WTC11 (cell line): ENCODE measurements around the gene CEP78. TPM values are rescaled to one million over a fixed set of nuclear protein-coding genes. Genes with fewer than 3 reads are reported as not detected.

ENCODE experiments used
- ATAC-seq: fragments of 200-7000 bp; cut with Tn5 transposase; 2 replicates; pipeline ENCODE4 v1.10.0; 2021; ENCODE audit warnings: mild to moderate bottlenecking, moderate library complexity
- CTCF ChIA-PET: fragments of 300-600 bp; sonication (Branson Sonifier 250); formaldehyde crosslinking; loops from one replicate; lab custom pipeline; 2021; ENCODE audit warnings: antibody characterized with exemption; lab: Charles Lee
- POLR2A ChIA-PET: fragments of 350-600 bp; sonication (Branson Sonifier 250); formaldehyde crosslinking; loops from one replicate; lab custom pipeline; 2021; ENCODE audit warnings: antibody characterized with exemption; lab: Charles Lee
- DNase-seq: peaks from one replicate; pipeline ENCODE4 v3.0.0; 2021; ENCODE audit warnings: low spot score
- H3K27ac Mint-ChIP-seq: 2 replicates; pipeline ENCODE4 v1.8.0; 2021; ENCODE audit warnings: mixed read lengths
- H3K27me3 Mint-ChIP-seq: 2 replicates; pipeline ENCODE4 v1.8.0; 2021; ENCODE audit warnings: low read depth, mild to moderate bottlenecking, moderate library complexity, mixed read lengths
- H3K36me3 Mint-ChIP-seq: 2 replicates; pipeline ENCODE4 v1.8.0; 2021; ENCODE audit warnings: mixed read lengths
- H3K4me1 Mint-ChIP-seq: 2 replicates; pipeline ENCODE4 v1.8.0; 2022; ENCODE audit warnings: mixed read lengths
- H3K4me3 Mint-ChIP-seq: 2 replicates; pipeline ENCODE4 v1.8.0; 2021; ENCODE audit warnings: mild to moderate bottlenecking, moderate library complexity, mixed read lengths
- H3K9me3 Mint-ChIP-seq: 2 replicates; pipeline ENCODE4 v1.8.0; 2021; ENCODE audit warnings: mixed read lengths
- CBFB ChIP-seq: sonication (generic); formaldehyde crosslinking; IDR thresholded peaks from 2 replicates; pipeline ENCODE4 v1.8.1; 2022; ENCODE audit warnings: mild to moderate bottlenecking, low read depth, missing genetic modification reagents
- ESRRA ChIP-seq: sonication (generic); formaldehyde crosslinking; IDR thresholded peaks from 2 replicates; pipeline ENCODE4 v1.8.1; 2022; ENCODE audit warnings: mild to moderate bottlenecking, missing genetic modification reagents, borderline replicate concordance
- MXD4 ChIP-seq: fragments of 250-450 bp; sonication (Bioruptor Pico); IDR thresholded peaks from 2 replicates; pipeline ENCODE4 v1.8.0; 2021; ENCODE audit warnings: mild to moderate bottlenecking, moderate library complexity, borderline replicate concordance
- MYBL2 ChIP-seq: sonication (generic); formaldehyde crosslinking; IDR thresholded peaks from 2 replicates; pipeline ENCODE4 v1.8.1; 2023; ENCODE audit warnings: mild to moderate bottlenecking, moderate library complexity, missing genetic modification reagents
- NFE2L1 ChIP-seq: sonication (generic); formaldehyde crosslinking; IDR thresholded peaks from 2 replicates; pipeline ENCODE4 v1.8.1; 2023; ENCODE audit warnings: missing genetic modification reagents
- NR2C2 ChIP-seq: sonication (generic); formaldehyde crosslinking; IDR thresholded peaks from 2 replicates; pipeline ENCODE4 v1.8.0; 2022; ENCODE audit warnings: mild to moderate bottlenecking, missing genetic modification reagents
- NR3C1 ChIP-seq: sonication (generic); formaldehyde crosslinking; conservative IDR thresholded peaks from 2 replicates; pipeline ENCODE4 v1.8.1; 2023; ENCODE audit warnings: low read depth, mild to moderate bottlenecking, missing genetic modification reagents
- STAT6 ChIP-seq: sonication (generic); formaldehyde crosslinking; conservative IDR thresholded peaks from 2 replicates; pipeline ENCODE4 v1.8.1; 2023; ENCODE audit warnings: mild to moderate bottlenecking, low read depth, missing genetic modification reagents, moderate library complexity
- ZNF121 ChIP-seq: sonication (generic); formaldehyde crosslinking; IDR thresholded peaks from 2 replicates; pipeline ENCODE4 v1.8.0; 2023; ENCODE audit warnings: missing genetic modification reagents
- ZNF512 ChIP-seq: sonication (generic); formaldehyde crosslinking; IDR thresholded peaks from 2 replicates; pipeline ENCODE4 v1.8.1; 2022; ENCODE audit warnings: missing genetic modification reagents, borderline replicate concordance
- total RNA-seq: library from RNA; stranded (reverse); gene quantifications from 3 replicates; pipeline ENCODE4 v1.2.3, GENCODE V29; 2021
- TF ChIP-seq, protein P1 (sequence below): sonication (generic); formaldehyde crosslinking; IDR thresholded peaks from 2 replicates; pipeline ENCODE4 v1.8.0; 2023; ENCODE audit warnings: missing genetic modification reagents, mild to moderate bottlenecking, borderline replicate concordance
- TF ChIP-seq, protein P2 (sequence below): sonication (generic); formaldehyde crosslinking; IDR thresholded peaks from 2 replicates; pipeline ENCODE4 v1.8.0; 2022; ENCODE audit warnings: mild to moderate bottlenecking, missing genetic modification reagents
- TF ChIP-seq, protein P3 (sequence below): sonication (generic); formaldehyde crosslinking; IDR thresholded peaks from 2 replicates; pipeline ENCODE4 v1.8.1; 2023; ENCODE audit warnings: mild to moderate bottlenecking, missing genetic modification reagents, moderate library complexity
- TF ChIP-seq, protein P4 (sequence below): fragments of 250-450 bp; sonication (Bioruptor Pico); IDR thresholded peaks from 2 replicates; pipeline ENCODE4 v1.9.0; 2021; ENCODE audit warnings: mild to moderate bottlenecking
- TF ChIP-seq, protein P5 (sequence below): fragments of 200-600 bp; IDR thresholded peaks from 2 replicates; pipeline ENCODE4 v1.8.0; 2022; ENCODE audit warnings: antibody characterized with exemption
- TF ChIP-seq, protein P6 (sequence below): fragments of 250-450 bp; sonication (Bioruptor Pico); IDR thresholded peaks from 2 replicates; pipeline ENCODE4 v2.1.2; 2022; ENCODE audit warnings: mild to moderate bottlenecking, moderate library complexity

Gene CEP78
- total RNA-seq, 1 experiment from 2014 or later = 42.0 TPM

DNA sequence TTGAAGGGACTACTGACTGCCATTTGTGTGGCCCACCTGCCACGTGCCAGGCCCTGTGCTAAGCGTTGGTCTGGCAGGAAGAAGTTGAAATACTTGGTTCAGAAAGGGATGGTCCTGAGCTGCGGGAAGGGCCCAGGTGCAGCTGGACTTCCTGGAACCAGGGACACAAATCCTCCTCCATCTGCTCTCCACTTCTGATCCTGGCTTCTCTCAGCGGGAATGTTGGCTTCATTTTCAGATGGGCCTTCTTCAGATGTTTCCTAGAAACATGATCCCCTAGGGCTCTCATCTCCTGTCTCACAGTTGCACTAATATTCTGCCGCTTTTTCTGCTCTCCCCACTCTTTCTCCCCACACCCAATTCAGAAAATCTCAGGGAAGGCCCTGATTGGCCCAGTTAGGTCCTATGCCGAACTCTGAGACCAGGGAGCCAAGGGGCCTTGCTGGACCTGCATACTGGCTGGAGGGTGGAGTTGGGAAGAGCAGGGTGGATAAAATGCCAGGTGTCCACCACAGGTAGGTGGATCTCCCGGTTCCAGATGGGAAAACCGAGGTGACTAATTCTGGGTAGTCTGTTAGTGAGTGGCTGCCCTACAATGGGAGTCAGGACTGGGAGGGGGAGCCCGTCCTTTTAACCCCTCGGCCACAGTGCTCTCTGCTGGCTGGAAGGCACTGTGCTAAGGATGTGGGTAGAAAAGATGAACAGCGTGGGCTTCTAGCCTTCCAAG is 80.5 kb downstream of the CEP78 start (continued):
- TF ChIP-seq, protein P1, sequence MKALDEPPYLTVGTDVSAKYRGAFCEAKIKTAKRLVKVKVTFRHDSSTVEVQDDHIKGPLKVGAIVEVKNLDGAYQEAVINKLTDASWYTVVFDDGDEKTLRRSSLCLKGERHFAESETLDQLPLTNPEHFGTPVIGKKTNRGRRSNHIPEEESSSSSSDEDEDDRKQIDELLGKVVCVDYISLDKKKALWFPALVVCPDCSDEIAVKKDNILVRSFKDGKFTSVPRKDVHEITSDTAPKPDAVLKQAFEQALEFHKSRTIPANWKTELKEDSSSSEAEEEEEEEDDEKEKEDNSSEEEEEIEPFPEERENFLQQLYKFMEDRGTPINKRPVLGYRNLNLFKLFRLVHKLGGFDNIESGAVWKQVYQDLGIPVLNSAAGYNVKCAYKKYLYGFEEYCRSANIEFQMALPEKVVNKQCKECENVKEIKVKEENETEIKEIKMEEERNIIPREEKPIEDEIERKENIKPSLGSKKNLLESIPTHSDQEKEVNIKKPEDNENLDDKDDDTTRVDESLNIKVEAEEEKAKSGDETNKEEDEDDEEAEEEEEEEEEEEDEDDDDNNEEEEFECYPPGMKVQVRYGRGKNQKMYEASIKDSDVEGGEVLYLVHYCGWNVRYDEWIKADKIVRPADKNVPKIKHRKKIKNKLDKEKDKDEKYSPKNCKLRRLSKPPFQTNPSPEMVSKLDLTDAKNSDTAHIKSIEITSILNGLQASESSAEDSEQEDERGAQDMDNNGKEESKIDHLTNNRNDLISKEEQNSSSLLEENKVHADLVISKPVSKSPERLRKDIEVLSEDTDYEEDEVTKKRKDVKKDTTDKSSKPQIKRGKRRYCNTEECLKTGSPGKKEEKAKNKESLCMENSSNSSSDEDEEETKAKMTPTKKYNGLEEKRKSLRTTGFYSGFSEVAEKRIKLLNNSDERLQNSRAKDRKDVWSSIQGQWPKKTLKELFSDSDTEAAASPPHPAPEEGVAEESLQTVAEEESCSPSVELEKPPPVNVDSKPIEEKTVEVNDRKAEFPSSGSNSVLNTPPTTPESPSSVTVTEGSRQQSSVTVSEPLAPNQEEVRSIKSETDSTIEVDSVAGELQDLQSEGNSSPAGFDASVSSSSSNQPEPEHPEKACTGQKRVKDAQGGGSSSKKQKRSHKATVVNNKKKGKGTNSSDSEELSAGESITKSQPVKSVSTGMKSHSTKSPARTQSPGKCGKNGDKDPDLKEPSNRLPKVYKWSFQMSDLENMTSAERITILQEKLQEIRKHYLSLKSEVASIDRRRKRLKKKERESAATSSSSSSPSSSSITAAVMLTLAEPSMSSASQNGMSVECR (CRISPR knock-in tag) = no peak
- TF ChIP-seq ZNF512 (CRISPR knock-in tag) = no peak
- TF ChIP-seq NR3C1 (CRISPR knock-in tag) = no peak
- TF ChIP-seq NR2C2 (CRISPR knock-in tag) = no peak
- no peak for TF ChIP-seq NFE2L1 (CRISPR knock-in tag)
- no peak for TF ChIP-seq MYBL2 (CRISPR knock-in tag)
- TF ChIP-seq, protein P2, sequence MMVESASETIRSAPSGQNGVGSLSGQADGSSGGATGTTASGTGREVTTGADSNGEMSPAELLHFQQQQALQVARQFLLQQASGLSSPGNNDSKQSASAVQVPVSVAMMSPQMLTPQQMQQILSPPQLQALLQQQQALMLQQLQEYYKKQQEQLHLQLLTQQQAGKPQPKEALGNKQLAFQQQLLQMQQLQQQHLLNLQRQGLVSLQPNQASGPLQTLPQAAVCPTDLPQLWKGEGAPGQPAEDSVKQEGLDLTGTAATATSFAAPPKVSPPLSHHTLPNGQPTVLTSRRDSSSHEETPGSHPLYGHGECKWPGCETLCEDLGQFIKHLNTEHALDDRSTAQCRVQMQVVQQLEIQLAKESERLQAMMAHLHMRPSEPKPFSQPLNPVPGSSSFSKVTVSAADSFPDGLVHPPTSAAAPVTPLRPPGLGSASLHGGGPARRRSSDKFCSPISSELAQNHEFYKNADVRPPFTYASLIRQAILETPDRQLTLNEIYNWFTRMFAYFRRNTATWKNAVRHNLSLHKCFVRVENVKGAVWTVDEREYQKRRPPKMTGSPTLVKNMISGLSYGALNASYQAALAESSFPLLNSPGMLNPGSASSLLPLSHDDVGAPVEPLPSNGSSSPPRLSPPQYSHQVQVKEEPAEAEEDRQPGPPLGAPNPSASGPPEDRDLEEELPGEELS = no peak
- no peak for TF ChIP-seq MXD4 (CRISPR knock-in tag)
- no peak for TF ChIP-seq ZNF121 (CRISPR knock-in tag)

GRCh38 chr9:78319197-78320029 is 83.5 kb downstream of the CEP78 start:
- H3K27ac Mint-ChIP-seq = no peak overlapping the region; the same call in 1 of the 2 replicates
- ATAC-seq (no peak), DNase-seq (no peak)
- no peak overlapping the region for H3K4me3 Mint-ChIP-seq
- no peaks in the 10 kb centered on the region for H3K9me3 Mint-ChIP-seq
- ChIA-PET CTCF (no interaction called here), POLR2A (no interaction called here)
- peaks cover 91% of the 10 kb centered on the region for H3K36me3 Mint-ChIP-seq
- H3K4me1 Mint-ChIP-seq = peaks cover 19% of the 10 kb centered on the region
- no peaks in the 10 kb centered on the region for H3K27me3 Mint-ChIP-seq
- no peak for TF ChIP-seq ESRRA
- TF ChIP-seq CBFB (CRISPR knock-in tag) = no peak
- TF ChIP-seq, protein P3, sequence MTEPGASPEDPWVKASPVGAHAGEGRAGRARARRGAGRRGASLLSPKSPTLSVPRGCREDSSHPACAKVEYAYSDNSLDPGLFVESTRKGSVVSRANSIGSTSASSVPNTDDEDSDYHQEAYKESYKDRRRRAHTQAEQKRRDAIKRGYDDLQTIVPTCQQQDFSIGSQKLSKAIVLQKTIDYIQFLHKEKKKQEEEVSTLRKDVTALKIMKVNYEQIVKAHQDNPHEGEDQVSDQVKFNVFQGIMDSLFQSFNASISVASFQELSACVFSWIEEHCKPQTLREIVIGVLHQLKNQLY (CRISPR knock-in tag) = no peak
- TF ChIP-seq STAT6 (CRISPR knock-in tag) = no peak
- TF ChIP-seq, protein P4, sequence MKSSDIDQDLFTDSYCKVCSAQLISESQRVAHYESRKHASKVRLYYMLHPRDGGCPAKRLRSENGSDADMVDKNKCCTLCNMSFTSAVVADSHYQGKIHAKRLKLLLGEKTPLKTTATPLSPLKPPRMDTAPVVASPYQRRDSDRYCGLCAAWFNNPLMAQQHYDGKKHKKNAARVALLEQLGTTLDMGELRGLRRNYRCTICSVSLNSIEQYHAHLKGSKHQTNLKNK (CRISPR knock-in tag) = 0 out of 2 replicates have a peak, but pooled peaks have one; percentile 35
- TF ChIP-seq, protein P5, sequence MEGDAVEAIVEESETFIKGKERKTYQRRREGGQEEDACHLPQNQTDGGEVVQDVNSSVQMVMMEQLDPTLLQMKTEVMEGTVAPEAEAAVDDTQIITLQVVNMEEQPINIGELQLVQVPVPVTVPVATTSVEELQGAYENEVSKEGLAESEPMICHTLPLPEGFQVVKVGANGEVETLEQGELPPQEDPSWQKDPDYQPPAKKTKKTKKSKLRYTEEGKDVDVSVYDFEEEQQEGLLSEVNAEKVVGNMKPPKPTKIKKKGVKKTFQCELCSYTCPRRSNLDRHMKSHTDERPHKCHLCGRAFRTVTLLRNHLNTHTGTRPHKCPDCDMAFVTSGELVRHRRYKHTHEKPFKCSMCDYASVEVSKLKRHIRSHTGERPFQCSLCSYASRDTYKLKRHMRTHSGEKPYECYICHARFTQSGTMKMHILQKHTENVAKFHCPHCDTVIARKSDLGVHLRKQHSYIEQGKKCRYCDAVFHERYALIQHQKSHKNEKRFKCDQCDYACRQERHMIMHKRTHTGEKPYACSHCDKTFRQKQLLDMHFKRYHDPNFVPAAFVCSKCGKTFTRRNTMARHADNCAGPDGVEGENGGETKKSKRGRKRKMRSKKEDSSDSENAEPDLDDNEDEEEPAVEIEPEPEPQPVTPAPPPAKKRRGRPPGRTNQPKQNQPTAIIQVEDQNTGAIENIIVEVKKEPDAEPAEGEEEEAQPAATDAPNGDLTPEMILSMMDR = no peak
- TF ChIP-seq, protein P6, sequence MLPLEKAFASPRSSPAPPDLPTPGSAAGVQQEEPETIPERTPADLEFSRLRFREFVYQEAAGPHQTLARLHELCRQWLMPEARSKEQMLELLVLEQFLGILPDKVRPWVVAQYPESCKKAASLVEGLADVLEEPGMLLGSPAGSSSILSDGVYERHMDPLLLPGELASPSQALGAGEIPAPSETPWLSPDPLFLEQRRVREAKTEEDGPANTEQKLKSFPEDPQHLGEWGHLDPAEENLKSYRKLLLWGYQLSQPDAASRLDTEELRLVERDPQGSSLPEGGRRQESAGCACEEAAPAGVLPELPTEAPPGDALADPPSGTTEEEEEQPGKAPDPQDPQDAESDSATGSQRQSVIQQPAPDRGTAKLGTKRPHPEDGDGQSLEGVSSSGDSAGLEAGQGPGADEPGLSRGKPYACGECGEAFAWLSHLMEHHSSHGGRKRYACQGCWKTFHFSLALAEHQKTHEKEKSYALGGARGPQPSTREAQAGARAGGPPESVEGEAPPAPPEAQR = no peak
